ENCODE measurements around the gene CNTN2. TPM values are rescaled to one million over a fixed set of nuclear protein-coding genes. Genes with fewer than 3 reads are reported as not detected.

CNTN2 gene, protein sequence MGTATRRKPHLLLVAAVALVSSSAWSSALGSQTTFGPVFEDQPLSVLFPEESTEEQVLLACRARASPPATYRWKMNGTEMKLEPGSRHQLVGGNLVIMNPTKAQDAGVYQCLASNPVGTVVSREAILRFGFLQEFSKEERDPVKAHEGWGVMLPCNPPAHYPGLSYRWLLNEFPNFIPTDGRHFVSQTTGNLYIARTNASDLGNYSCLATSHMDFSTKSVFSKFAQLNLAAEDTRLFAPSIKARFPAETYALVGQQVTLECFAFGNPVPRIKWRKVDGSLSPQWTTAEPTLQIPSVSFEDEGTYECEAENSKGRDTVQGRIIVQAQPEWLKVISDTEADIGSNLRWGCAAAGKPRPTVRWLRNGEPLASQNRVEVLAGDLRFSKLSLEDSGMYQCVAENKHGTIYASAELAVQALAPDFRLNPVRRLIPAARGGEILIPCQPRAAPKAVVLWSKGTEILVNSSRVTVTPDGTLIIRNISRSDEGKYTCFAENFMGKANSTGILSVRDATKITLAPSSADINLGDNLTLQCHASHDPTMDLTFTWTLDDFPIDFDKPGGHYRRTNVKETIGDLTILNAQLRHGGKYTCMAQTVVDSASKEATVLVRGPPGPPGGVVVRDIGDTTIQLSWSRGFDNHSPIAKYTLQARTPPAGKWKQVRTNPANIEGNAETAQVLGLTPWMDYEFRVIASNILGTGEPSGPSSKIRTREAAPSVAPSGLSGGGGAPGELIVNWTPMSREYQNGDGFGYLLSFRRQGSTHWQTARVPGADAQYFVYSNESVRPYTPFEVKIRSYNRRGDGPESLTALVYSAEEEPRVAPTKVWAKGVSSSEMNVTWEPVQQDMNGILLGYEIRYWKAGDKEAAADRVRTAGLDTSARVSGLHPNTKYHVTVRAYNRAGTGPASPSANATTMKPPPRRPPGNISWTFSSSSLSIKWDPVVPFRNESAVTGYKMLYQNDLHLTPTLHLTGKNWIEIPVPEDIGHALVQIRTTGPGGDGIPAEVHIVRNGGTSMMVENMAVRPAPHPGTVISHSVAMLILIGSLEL
- total RNA-seq, result under 0.01 TPM in 1 of 2 replicates, not detected in the other

DNA sequence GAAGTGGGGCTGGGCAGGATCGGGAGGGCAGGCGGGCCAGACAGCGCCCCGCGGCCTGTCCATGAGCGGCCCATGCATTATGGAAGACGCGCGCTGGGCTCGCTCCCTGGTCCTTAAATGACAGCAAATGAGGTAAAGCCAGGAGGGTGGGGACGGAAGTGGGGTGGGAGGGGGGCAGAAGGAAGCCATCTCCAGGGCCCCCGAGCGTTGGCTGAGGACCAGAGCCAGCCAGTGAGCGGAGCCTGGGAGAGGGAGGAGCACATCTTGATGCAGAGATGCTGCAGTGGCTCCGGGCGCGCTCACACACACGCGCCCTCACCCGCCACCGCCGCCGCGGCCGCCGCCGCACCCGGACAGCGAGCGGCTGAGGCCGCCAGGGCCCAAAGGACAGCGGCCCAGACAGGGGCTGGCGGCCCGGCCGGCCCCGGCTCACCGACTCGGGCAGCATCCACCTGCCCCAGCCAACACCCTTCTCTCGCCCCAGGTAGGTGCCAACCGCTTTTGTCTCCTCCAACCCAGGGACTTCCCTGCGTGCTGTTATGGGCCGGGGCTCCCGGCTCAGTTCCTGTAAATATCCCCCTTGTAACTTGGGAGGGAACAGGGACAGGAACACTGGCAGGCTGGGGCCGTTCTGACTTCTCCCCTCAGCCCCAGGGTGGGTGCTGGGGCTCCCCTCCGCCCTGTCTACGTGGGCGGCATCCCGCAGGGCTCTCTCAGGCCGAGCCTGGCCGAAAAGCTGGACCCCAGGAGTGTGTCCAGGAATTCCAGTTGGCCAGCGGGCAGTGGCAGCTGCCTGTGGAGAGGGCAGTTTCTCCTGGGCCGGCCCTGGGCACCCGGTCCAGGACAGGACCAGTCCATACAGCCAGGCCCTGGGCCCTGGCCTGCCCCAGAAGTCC is at the start of gene CNTN2:
Gene CNTN2 (plus strand): TSS at position 302 of the 896 bp plus-strand sequence. CDS start 9,974 bp downstream, outside the sequence.
- DNase-seq (ENCODE audit: low read depth), result no peak
- Histone ChIP-seq H3K4me3 (ENCODE audit: low read depth, low read length) (no peak within 1 kb of the TSS), H3K36me3 (ENCODE audit: control insufficient read depth, insufficient read depth, low read length) (no peaks in the 10 kb centered on the region), H3K27me3 (ENCODE audit: control insufficient read depth, insufficient read depth, low read length) (peaks cover 38% of the 10 kb centered on the region)
- FAIRE-seq, result no peak
- TF ChIP-seq, protein P1, sequence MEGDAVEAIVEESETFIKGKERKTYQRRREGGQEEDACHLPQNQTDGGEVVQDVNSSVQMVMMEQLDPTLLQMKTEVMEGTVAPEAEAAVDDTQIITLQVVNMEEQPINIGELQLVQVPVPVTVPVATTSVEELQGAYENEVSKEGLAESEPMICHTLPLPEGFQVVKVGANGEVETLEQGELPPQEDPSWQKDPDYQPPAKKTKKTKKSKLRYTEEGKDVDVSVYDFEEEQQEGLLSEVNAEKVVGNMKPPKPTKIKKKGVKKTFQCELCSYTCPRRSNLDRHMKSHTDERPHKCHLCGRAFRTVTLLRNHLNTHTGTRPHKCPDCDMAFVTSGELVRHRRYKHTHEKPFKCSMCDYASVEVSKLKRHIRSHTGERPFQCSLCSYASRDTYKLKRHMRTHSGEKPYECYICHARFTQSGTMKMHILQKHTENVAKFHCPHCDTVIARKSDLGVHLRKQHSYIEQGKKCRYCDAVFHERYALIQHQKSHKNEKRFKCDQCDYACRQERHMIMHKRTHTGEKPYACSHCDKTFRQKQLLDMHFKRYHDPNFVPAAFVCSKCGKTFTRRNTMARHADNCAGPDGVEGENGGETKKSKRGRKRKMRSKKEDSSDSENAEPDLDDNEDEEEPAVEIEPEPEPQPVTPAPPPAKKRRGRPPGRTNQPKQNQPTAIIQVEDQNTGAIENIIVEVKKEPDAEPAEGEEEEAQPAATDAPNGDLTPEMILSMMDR (IDR thresholded peaks at IDR 0.05; ENCODE audit: insufficient read depth, low read length, severe bottlenecking), result no peak

DNA sequence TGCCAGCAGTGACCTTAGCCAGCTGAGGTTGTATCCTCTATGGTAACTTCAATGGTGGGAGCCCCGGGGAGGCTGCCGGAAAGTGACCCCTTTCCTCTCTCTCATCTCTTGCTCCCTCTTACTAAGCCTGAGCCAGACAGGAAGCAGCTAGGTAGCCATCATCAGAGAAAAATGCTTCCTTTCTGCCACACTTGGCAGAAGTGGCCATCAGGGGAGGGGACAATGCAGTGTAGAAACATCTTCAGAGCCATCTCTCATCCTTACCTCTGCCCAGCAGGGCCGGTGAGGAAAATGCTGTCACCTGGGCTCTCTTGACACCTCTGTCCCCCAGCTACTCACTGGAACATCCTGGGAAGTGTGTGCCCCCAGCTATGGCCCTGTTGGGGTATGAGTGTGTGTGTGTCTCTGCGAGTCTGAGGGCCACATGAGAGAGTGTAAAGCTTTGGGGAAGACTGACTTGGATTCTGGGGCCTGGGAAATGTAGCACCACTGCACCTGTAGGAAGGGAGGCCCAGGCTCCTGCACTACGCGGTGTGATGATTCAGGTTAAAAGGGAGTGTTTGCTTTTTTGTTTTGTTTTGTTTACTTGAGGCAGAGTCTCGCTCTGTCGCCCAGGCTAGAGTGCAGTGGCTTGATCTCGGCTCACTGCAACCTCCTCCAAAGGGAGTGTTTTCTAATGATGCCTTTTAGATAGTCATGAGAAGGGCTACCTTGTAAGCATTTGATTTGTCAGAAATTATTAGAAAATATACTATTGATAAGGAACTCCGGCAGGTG is 48.7 kb upstream of the CNTN2 start:
- no peak for FAIRE-seq
- Histone ChIP-seq H3K27me3 (ENCODE audit: control insufficient read depth, insufficient read depth, low read length) (peaks cover 11% of the 10 kb centered on the region), H3K36me3 (ENCODE audit: control insufficient read depth, insufficient read depth, low read length) (no peaks in the 10 kb centered on the region), H3K4me3 (ENCODE audit: low read depth, low read length) (no peak overlapping the region)
- TF ChIP-seq, protein P1 (IDR thresholded peaks at IDR 0.05; ENCODE audit: insufficient read depth, low read length, severe bottlenecking), result no peak
- no peak for DNase-seq (ENCODE audit: low read depth)

DNA sequence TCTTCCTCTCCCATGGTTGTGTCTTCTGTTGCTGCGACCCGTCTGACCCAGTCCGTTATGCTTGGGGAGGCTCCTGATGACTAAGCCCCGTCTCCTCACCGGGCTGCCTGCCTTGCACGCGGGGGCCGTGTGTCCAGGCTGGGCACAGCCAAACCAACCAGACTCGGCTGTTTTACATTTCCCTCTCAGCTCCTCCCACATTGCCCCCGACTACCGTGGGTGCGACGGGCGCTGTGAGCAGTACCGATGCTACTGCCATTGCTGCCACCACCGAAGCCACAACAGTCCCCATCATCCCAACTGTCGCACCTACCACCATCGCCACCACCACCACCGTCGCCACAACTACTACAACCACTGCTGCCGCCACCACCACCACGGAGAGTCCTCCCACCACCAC is 46.0 kb upstream of the CNTN2 start:
- H3K27me3 ChIP-seq (ENCODE audit: control insufficient read depth, insufficient read depth, low read length), result peaks cover 4% of the 10 kb centered on the region
- H3K36me3 ChIP-seq (ENCODE audit: control insufficient read depth, insufficient read depth, low read length), result no peaks in the 10 kb centered on the region
- TF ChIP-seq, protein P1 (IDR thresholded peaks at IDR 0.05; ENCODE audit: insufficient read depth, low read length, severe bottlenecking), result no peak
- no peak overlapping the region for H3K4me3 ChIP-seq (ENCODE audit: low read depth, low read length)
- FAIRE-seq (no peak), DNase-seq (ENCODE audit: low read depth) (no peak)

DNA sequence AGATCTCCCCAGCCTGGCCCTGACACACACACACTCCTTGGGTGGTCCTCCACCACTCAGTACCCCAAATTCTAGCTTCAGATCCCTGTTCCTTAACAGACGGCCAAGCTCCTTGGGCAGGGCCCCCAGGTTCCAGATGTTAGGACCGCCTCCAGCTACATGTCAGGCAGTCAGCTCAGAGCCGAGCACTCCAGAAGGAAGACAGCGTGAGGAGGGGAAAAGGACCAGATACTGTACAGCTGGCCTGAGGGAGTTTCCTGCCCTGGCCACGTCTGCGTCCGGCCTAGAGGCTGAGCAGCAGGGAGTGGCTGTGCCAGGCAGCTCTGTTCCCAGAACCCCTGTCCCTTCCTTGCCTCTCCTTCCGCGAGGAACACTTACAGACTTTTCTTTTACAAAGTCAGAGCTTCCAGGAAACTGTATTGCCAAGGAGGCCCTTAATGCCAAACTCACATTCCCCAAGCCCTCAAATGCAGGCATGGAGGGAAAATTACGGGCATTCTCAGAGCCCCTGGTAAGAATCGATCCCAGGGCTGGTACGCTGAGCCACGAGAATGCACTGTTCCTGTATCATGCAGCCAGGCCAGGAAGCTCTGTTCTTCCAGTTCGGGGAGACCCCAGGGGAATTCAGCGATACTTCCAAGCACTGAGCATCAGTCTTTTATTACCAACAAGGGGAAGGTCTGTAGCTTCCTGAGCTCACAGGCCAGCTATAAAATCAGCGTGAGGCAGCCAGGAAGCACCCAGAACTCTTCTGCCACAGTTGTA is 45.2 kb upstream of the CNTN2 start:
- H3K36me3 ChIP-seq (ENCODE audit: control insufficient read depth, insufficient read depth, low read length), result no peaks in the 10 kb centered on the region
- FAIRE-seq (no peak), DNase-seq (ENCODE audit: low read depth) (no peak)
- H3K27me3 ChIP-seq (ENCODE audit: control insufficient read depth, insufficient read depth, low read length), result peaks cover 4% of the 10 kb centered on the region
- no peak overlapping the region for H3K4me3 ChIP-seq (ENCODE audit: low read depth, low read length)
- TF ChIP-seq, protein P1 (IDR thresholded peaks at IDR 0.05; ENCODE audit: insufficient read depth, low read length, severe bottlenecking), result no peak
